Stimulated activated CD4-positive, alpha-beta T cell treated with anti-CD3 and anti-CD28 coated beads, Interleukin-15, amount 100 ng/mL, for 48 hours (primary cell): ENCODE data around the gene TMEM132D.

Experiments
- DNase-seq, 2 donors: peaks; one replicate each; pipeline ENCODE4 v3.0.0-alpha.2; 2020; ENCODE audit warnings: low read depth in 2 of 2

The TMEM132D gene

GRCh38 chr12:129184127-129184928 lies 719.5 kb downstream of the TMEM132D start:
- no peak for DNase-seq

GRCh38 chr12:129179941-129180553 lies 723.8 kb downstream of the TMEM132D start:
- no peak for DNase-seq

- no peak for DNase-seq
Observed at GRCh38 chr12:129169928-129170327, 733.9 kb downstream of the TMEM132D start.

GRCh38 chr12:129163861-129164260 lies 740.0 kb downstream of the TMEM132D start:
- no peak for DNase-seq

GRCh38 chr12:129163461-129163860 lies 740.4 kb downstream of the TMEM132D start:
- no peak for DNase-seq

- no peak for DNase-seq
Observed at GRCh38 chr12:129162805-129163204, 741.0 kb downstream of the TMEM132D start.

- no peak for DNase-seq
Observed at GRCh38 chr12:129161511-129161910, 742.3 kb downstream of the TMEM132D start.

- no peak for DNase-seq
Observed at GRCh38 chr12:129160282-129160681, 743.5 kb downstream of the TMEM132D start.

- no peak for DNase-seq
Observed at GRCh38 chr12:129152351-129153104, 751.3 kb downstream of the TMEM132D start.

- DNase-seq, result no peak
Observed at GRCh38 chr12:129150721-129151120, 753.1 kb downstream of the TMEM132D start.

- no peak for DNase-seq
Observed at GRCh38 chr12:129145381-129145780, 758.4 kb downstream of the TMEM132D start.

GRCh38 chr12:129138776-129139175 lies 765.0 kb downstream of the TMEM132D start:
- no peak for DNase-seq

- DNase-seq, result no peak
Observed at GRCh38 chr12:129136694-129137325, 767.0 kb downstream of the TMEM132D start.

GRCh38 chr12:129127771-129128170 lies 776.1 kb downstream of the TMEM132D start:
- DNase-seq, result no peak

- no peak for DNase-seq
Observed at GRCh38 chr12:129127211-129127610, 776.6 kb downstream of the TMEM132D start.

- DNase-seq, result no peak
Observed at GRCh38 chr12:129119537-129119936, 784.3 kb downstream of the TMEM132D start.

GRCh38 chr12:129115558-129115957 lies 788.3 kb downstream of the TMEM132D start:
- DNase-seq, result no peak

GRCh38 chr12:129110575-129110974 lies 793.2 kb downstream of the TMEM132D start:
- DNase-seq, result no peak

GRCh38 chr12:129109174-129110001 lies 794.4 kb downstream of the TMEM132D start:
- DNase-seq, result no peak

- DNase-seq, result no peak
Observed at GRCh38 chr12:129106772-129107171, 797.1 kb downstream of the TMEM132D start.

- DNase-seq, result no peak
Observed at GRCh38 chr12:129103231-129103630, 800.6 kb downstream of the TMEM132D start.
